GM19043 (cell line): ENCODE measurements around the gene LRRFIP2.
"Not testable (repeated sequence)": the region's sequence is repeated elsewhere in the genome, so short reads cannot be mapped to it uniquely, and the experiment has no call there.

Experiments
- ATAC-seq: cut with Tn5 transposase; IDR thresholded peaks from one replicate; pipeline ENCODE4 v1.9.1; 2021; ENCODE audit warnings: low read depth; ENCODE audit not compliant: unreplicated experiment

LRRFIP2 gene

GRCh38 chr3:37174532-37175126 is at the start of gene LRRFIP2:
Gene LRRFIP2, minus strand, starts transcription at chr3:37174582. Its CDS starts 25,599 bp downstream, at chr3:37148983.
- peak; percentile 29 for ATAC-seq

DNA sequence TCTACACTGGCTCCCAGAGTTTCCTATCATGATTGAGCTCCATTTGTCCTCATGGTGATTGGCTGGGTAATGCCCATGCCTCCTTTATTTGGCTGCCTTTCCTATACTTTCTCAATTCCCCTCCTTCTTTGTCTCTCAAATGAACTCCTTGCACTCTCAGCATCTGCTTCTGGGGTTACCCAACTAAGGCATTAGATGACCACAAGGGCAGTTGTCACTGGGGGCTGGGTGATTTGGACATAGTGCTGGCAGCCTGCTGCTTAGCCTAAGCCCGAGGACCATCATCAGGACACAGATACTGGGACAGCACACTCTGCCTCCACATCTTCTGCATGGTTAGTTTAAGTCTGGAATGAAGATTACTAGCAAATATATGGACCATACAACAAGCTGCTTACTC is 49.2 kb upstream of the LRRFIP2 start:
- ATAC-seq, result no peak

- no peak for ATAC-seq
Measured at GRCh38 chr3:37223141-37223558, 48.8 kb upstream of the LRRFIP2 start.

GRCh38 chr3:37222542-37222941 is 48.2 kb upstream of the LRRFIP2 start:
- ATAC-seq, result not testable (repeated sequence)

- ATAC-seq, result no peak
Measured at GRCh38 chr3:37221407-37221806, 47.0 kb upstream of the LRRFIP2 start.

DNA sequence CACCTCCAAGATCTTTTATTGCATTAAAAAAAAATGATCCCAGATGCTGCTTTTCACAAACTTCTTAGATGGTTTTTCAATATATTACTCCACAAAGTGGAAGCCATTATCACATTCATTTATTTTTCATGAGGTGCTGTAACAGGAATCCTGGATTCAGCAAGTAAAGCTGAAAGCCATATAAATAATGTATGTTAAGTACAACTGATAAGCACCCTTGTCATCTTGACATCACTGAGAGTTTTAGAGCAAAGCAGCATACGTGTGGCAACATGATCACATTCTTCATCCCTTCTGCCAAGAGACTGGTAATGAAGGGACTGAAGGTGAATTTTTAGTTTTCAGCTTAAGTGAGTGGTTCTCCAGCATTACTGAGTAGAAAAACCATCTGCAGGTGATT is 44.9 kb upstream of the LRRFIP2 start:
- no peak for ATAC-seq

GRCh38 chr3:37218206-37218605 is 43.8 kb upstream of the LRRFIP2 start:
- no peak for ATAC-seq

DNA sequence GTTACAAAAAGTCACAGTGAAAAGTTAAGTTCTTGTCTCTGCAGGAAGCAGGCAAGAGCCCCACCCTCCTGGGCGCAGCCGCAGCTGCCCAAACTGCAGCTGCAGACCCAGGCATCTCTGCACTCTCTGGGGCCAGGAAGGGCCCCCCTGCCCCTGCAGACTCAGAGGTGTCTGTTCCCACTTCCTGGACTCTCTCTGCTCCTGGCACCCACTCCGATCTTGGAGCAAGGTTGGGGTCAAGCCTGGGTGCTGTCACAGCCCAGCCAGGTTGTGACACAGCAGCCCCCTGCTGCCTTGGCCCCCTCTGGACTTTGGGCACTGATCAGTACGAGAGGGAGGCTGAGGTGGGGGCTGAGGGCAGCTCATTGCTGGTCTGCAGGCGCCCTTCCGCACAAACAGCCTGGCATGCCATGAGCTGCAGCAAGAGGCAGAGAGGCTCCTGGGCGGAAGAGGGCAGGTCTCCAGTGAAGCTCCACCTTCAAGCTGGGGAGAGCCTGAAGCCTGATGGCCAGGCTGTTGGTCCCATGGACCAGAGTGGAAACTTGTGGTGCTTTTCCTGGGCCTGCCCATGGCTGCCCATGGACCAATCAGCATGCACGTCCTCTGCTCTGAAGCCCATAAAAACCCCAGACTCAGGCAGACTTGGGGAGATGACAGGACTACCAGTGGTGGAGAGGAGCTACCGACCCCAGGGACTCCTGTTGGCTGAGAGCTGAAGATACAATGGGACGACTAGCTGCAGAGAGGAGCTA is 42.9 kb upstream of the LRRFIP2 start:
- no peak for ATAC-seq

DNA sequence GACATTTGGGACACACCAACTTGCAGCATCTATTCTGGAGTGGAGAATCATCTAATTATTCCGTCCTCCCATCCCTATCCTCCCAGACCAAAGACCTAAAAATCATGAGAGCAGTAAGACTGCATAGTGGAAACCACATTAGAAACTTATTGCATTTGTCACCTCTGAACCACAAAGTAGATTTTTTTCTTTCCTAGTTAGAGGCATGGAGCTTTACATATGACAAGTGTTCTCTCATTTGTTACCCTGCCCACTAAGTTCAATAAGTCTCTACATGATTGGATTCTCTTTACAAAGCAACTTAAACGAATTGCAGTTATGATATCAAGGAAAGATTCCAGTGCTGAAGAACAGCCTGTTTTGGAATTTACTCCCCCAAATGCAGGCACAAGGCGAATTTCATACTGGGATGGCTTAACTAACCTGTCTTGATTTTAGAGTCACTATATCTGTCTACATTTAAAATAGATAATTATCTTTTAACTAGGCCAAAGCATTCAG is 42.3 kb upstream of the LRRFIP2 start:
- ATAC-seq, result no peak

- ATAC-seq, result no peak
Measured at GRCh38 chr3:37214076-37214475, 39.7 kb upstream of the LRRFIP2 start.

DNA sequence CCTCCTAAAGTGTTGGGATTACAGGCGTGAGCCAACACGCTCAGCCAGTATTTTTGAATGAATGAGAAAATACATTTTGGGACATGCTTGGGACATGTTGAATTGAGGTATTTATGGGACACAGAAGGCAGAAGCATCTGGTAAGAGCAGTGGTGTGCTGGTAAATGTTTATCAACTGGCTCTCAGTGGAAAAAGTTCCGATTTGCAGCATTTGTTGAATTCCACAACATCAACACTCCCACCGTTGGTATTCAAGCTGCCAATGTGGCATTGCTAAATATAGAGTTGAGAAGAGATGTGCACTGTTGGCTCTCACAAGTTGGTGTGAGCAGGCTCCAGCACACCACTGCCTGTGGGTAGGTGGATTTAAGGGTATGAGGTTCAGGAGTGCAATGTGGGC is 35.8 kb upstream of the LRRFIP2 start:
- no peak for ATAC-seq

GRCh38 chr3:37208576-37208975 is 34.2 kb upstream of the LRRFIP2 start:
- not testable (repeated sequence) for ATAC-seq

GRCh38 chr3:37208008-37208407 is 33.6 kb upstream of the LRRFIP2 start:
- not testable (repeated sequence) for ATAC-seq

- ATAC-seq, result not testable (repeated sequence)
Measured at GRCh38 chr3:37206041-37206440, 31.7 kb upstream of the LRRFIP2 start.

- no peak for ATAC-seq
Measured at GRCh38 chr3:37204314-37204713, 29.9 kb upstream of the LRRFIP2 start.

DNA sequence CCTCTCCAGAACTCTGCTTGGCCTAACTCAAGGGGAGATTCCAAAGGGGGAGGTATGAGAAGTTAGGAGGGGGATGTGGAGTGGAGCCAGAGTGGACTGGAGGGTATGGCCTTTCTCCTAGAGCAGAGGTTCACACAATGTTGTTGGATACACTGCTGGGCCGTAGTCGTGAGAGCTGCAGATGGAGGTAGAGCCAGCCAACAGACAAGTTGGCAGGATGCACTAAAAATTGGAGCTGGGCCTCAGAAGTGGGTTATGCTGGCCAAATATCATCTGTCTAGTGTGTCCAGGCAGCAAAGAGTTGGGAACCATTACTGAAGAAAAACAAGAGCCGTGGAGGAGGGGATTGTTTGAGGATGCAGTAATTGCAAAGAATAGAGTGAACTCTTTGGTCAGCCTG is 27.7 kb upstream of the LRRFIP2 start:
- ATAC-seq, result no peak

DNA sequence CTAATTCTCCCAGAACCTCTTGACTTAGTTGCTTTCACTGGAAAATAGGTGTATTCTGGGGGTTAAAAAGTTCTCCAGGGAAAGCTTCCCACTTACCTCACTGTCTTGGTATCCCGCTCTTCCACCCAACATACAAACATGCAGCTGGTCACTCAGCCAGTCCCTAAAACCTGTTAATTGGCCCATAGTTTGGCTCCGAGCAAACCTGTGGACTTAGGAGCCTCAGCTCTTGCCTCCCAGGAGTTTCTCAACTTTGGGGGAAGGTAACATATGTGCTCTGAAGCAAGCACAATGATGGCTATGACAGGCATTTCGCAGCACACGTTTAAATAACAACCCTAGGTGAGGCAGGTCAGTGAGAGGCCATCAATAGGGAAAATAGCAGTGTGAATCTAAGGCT is 25.8 kb upstream of the LRRFIP2 start:
- no peak for ATAC-seq

DNA sequence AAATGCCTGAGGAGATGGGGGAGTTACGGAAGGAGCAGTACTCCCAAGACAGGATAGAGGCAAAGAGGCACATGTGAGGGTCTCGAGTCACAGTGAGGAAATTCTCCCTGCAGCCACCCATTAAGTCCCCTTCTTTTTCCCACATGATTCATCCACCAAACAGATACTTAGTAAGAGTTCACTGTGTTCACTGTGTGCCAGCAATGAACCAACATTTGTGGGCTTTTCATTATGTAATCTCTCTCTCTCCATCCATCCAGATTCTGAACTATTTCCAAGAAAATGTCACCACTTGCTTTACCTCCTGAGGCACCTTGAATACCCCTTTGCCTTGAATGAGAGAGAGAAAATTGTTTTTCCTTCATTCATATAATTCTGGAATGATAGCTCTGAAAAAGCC is 24.6 kb upstream of the LRRFIP2 start:
- no peak for ATAC-seq

- no peak for ATAC-seq
Measured at GRCh38 chr3:37198547-37198946, 24.2 kb upstream of the LRRFIP2 start.

DNA sequence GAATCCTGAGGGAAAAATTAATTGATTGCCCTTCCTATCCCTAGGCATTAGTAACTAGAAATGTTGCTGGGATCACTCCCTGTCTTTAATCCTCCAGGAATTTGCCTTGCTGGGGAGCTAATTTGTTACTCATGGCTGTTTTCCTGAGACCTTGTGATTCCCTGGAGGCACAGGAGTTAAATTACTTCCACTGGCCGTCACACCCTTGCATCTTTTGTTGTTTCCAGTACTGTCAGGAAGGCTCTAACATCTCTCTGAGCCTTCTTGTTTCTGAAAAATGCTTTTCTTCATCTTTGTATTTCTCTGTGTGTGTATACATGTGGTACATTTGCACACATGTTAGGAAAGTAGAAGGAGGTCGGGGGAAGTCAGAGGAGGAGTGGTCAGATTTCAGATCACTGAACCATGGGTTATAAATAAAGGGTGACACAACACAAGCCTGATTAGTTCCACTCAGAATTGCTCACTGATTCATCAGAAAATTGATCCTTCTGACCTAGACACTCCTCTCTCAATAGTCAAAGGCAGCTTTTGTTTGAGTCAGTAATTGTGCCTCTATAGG is 23.5 kb upstream of the LRRFIP2 start:
- no peak for ATAC-seq

DNA sequence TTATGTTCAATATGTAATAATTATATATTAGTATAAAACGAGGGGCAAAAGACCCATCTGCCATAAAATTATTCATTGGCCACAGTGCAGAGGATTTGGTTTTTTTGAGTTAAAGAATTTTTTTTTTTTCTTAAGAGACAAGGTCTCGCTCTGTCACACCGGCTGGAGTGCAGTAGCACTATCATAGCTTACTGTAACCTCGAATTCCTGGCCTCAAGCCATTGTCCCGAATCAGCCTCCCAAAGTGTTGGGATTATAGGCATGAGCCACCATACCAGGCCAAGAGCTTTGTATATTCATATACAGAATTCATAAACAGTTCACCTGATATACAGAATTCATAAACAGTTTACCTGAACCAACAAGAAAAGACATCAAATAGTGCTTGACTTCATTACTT is 20.2 kb upstream of the LRRFIP2 start:
- no peak for ATAC-seq

- no peak for ATAC-seq
Measured at GRCh38 chr3:37190667-37191066, 16.3 kb upstream of the LRRFIP2 start.
